Smooth muscle cell (in vitro differentiated cells): ENCODE results near the gene SLC13A5. TPM values are rescaled to one million over a fixed set of nuclear protein-coding genes. Genes with fewer than 3 reads are reported as not detected.
"Not testable (repeated sequence)": the region's sequence is repeated elsewhere in the genome, so short reads cannot be mapped to it uniquely, and the experiment has no call there.

ENCODE experiments used
- DNase-seq: peaks from one replicate; lab custom pipeline; 2025; ENCODE audit not compliant: unreplicated experiment; lab: John Stamatoyannopoulos, UW
- H2AFZ ChIP-seq: fragments of 200-600 bp; sonication (generic); 2 replicates; pipeline ENCODE4 v1.6.0; 2016; ENCODE audit warnings: antibody characterized with exemption, low read depth, mild to moderate bottlenecking
- H3F3A ChIP-seq: fragments of 200-600 bp; sonication (generic); 2 replicates; pipeline ENCODE4 v1.6.0; 2017; ENCODE audit warnings: antibody characterized with exemption, low read depth
- H3K27ac ChIP-seq: fragments of 200-600 bp; sonication (generic); 2 replicates; pipeline ENCODE4 v1.5.1; 2016; ENCODE audit warnings: low read depth, mild to moderate bottlenecking
- H3K27me3 ChIP-seq: fragments of 200-600 bp; sonication (generic); 2 replicates; pipeline ENCODE4 v1.6.1; 2016; ENCODE audit warnings: low read depth, mild to moderate bottlenecking
- H3K36me3 ChIP-seq: fragments of 200-600 bp; sonication (generic); 2 replicates; pipeline ENCODE4 v1.5.1; 2016; ENCODE audit warnings: low read depth
- H3K4me1 ChIP-seq: fragments of 200-600 bp; sonication (generic); 2 replicates; pipeline ENCODE4 v1.5.1; 2016; ENCODE audit warnings: low read depth
- H3K4me2 ChIP-seq: fragments of 200-600 bp; sonication (generic); 2 replicates; pipeline ENCODE4 v1.6.0; 2016; ENCODE audit warnings: mild to moderate bottlenecking
- H3K4me3 ChIP-seq: fragments of 200-600 bp; sonication (generic); 2 replicates; pipeline ENCODE4 v1.5.1; 2016; ENCODE audit warnings: mild to moderate bottlenecking
- H3K79me2 ChIP-seq: fragments of 200-600 bp; sonication (generic); 2 replicates; pipeline ENCODE4 v1.6.0; 2016; ENCODE audit warnings: low read depth, mild to moderate bottlenecking
- H3K9ac ChIP-seq: fragments of 200-600 bp; sonication (generic); 2 replicates; pipeline ENCODE4 v1.6.0; 2016; ENCODE audit warnings: low read depth
- H3K9me3 ChIP-seq: fragments of 200-600 bp; sonication (generic); replicated peaks from 2 replicates; pipeline ENCODE4 v1.5.1; 2016; ENCODE audit warnings: low read depth
- H4K20me1 ChIP-seq: fragments of 200-600 bp; sonication (generic); 2 replicates; pipeline ENCODE4 v1.6.0; 2016; ENCODE audit warnings: low read depth
- CTCF ChIP-seq: fragments of 200-600 bp; sonication (generic); IDR thresholded peaks from 2 replicates; pipeline ENCODE4 v1.5.1; 2017; ENCODE audit warnings: borderline replicate concordance, mild to moderate bottlenecking, antibody characterized with exemption; ENCODE audit not compliant: insufficient read depth, poor library complexity, severe bottlenecking
- WGBS: methylation state at CpG from one replicate; pipeline ENCODE4 v1.1.7; 2016; ENCODE audit warnings: low lambda C conversion rate; 5-methylcytosine and 5-hydroxymethylcytosine counted together
- polyA plus RNA-seq: library from polyadenylated mRNA; unstranded; fragments of >200 nt; fragmentation: Nextera tagmentation; extraction: Ambion mirVana; gene quantifications from 2 replicates; pipeline ENCODE4 v1.2.1, GENCODE V29; 2016
- total RNA-seq: library from RNA; depleted of rRNA; stranded (reverse); fragments of >200 nt; gene quantifications from 2 replicates; pipeline ENCODE4 v1.2.3, GENCODE V29; 2014

SLC13A5 gene
- total and polyA plus RNA-seq, 2 experiments from 2014 or later, result 2.3 TPM; not detected in 1

- no peak for TF ChIP-seq CTCF
- H3K79me2 ChIP-seq, result no peaks in the 10 kb centered on the region
- no peaks in the 10 kb centered on the region for H3K36me3 ChIP-seq
- no peak for DNase-seq
- WGBS, result 93% methylated on average over 13 of the region's 13 CpGs
- H2AFZ ChIP-seq, result no peak overlapping the region
- H3K27ac ChIP-seq, result no peak overlapping the region
- no peaks in the 10 kb centered on the region for H3K4me1 ChIP-seq
- H4K20me1 ChIP-seq, result no peaks in the 10 kb centered on the region
- H3K27me3 ChIP-seq, result peaks cover 7% of the 10 kb centered on the region
- no peak overlapping the region for H3K4me2 ChIP-seq
- no peak overlapping the region for H3K9ac ChIP-seq
- H3K9me3 ChIP-seq, result no peaks in the 10 kb centered on the region
- no peak overlapping the region for H3K4me3 ChIP-seq
- H3F3A ChIP-seq, result no peaks in the 10 kb centered on the region
Measured at GRCh38 chr17:6695565-6695964, 17.6 kb downstream of the SLC13A5 start.

- Histone ChIP-seq H3K9me3 (no peaks in the 10 kb centered on the region), H3K27ac (no peak overlapping the region), H3K4me1 (no peaks in the 10 kb centered on the region), H3K4me3 (no peak overlapping the region), H3K27me3 (peaks cover 7% of the 10 kb centered on the region), H2AFZ (no peak overlapping the region), H3K4me2 (no peak overlapping the region), H3K36me3 (no peaks in the 10 kb centered on the region), H4K20me1 (no peaks in the 10 kb centered on the region), H3K9ac (no peak overlapping the region), H3K79me2 (no peaks in the 10 kb centered on the region), H3F3A (no peaks in the 10 kb centered on the region)
- no peak for DNase-seq
- 78% methylated on average over 2 of the region's 2 CpGs for WGBS
- TF ChIP-seq CTCF, result no peak
Measured at GRCh38 chr17:6695051-6695450, 18.1 kb downstream of the SLC13A5 start.

- H2AFZ ChIP-seq, H3K4me1 ChIP-seq, H3K27me3 ChIP-seq, H3K36me3 ChIP-seq, H4K20me1 ChIP-seq, H3K9ac ChIP-seq, H3K79me2 ChIP-seq, H3K4me3 ChIP-seq, H3F3A ChIP-seq, DNase-seq, H3K9me3 ChIP-seq, H3K4me2 ChIP-seq, H3K27ac ChIP-seq: not testable (repeated sequence)
- WGBS, result 88% methylated on average over 6 of the region's 6 CpGs
Measured at GRCh38 chr17:6691958-6692357, 21.2 kb downstream of the SLC13A5 start.

- Histone ChIP-seq H2AFZ (no peak overlapping the region), H3K4me1 (no peaks in the 10 kb centered on the region), H3K27ac (no peak overlapping the region), H3K79me2 (no peaks in the 10 kb centered on the region), H3K9me3 (no peaks in the 10 kb centered on the region), H3F3A (no peaks in the 10 kb centered on the region), H3K9ac (no peak overlapping the region), H3K4me2 (no peak overlapping the region), H4K20me1 (no peaks in the 10 kb centered on the region), H3K4me3 (no peak overlapping the region), H3K27me3 (peaks cover 11% of the 10 kb centered on the region), H3K36me3 (no peaks in the 10 kb centered on the region)
- WGBS, result 92% methylated on average over 3 of the region's 3 CpGs
- TF ChIP-seq CTCF, result no peak
- DNase-seq, result no peak
Measured at GRCh38 chr17:6691546-6691945, 21.6 kb downstream of the SLC13A5 start.
